GM21619 (cell line): ENCODE results near the gene NT5DC2.

Experiments
- ATAC-seq: cut with Tn5 transposase; IDR thresholded peaks from one replicate; pipeline ENCODE4 v1.9.1; 2021; ENCODE audit not compliant: unreplicated experiment

Gene NT5DC2

GRCh38 chr3:52533623-52534280, at the start of gene NT5DC2:
TSS of gene NT5DC2 (minus strand) at chr3:52533857. CDS start at chr3:52533737, 120 bp downstream.
- ATAC-seq, result peak; percentile 28

GRCh38 chr3:52574056-52574965, 40.7 kb upstream of the NT5DC2 start:
- no peak for ATAC-seq

GRCh38 chr3:52572221-52572620, 38.6 kb upstream of the NT5DC2 start:
- no peak for ATAC-seq

GRCh38 chr3:52570076-52570475, 36.4 kb upstream of the NT5DC2 start:
- ATAC-seq, result no peak

- no peak for ATAC-seq
Observed at GRCh38 chr3:52568069-52568468, 34.4 kb upstream of the NT5DC2 start.

- no peak for ATAC-seq
Observed at GRCh38 chr3:52563984-52564383, 30.3 kb upstream of the NT5DC2 start.

GRCh38 chr3:52561028-52561747, 27.5 kb upstream of the NT5DC2 start:
- ATAC-seq, result no peak

- no peak for ATAC-seq
Observed at GRCh38 chr3:52558436-52558835, 24.8 kb upstream of the NT5DC2 start.

GRCh38 chr3:52557011-52557960, 23.6 kb upstream of the NT5DC2 start:
- ATAC-seq, result no peak

- no peak for ATAC-seq
Observed at GRCh38 chr3:52555056-52555455, 21.4 kb upstream of the NT5DC2 start.

GRCh38 chr3:52554026-52554755, 20.5 kb upstream of the NT5DC2 start:
- ATAC-seq, result no peak

GRCh38 chr3:52552089-52552488, 18.4 kb upstream of the NT5DC2 start:
- no peak for ATAC-seq

GRCh38 chr3:52551118-52551517, 17.5 kb upstream of the NT5DC2 start:
- no peak for ATAC-seq

GRCh38 chr3:52547143-52547542, 13.5 kb upstream of the NT5DC2 start:
- no peak for ATAC-seq

GRCh38 chr3:52546111-52546901, 12.6 kb upstream of the NT5DC2 start:
- no peak for ATAC-seq

- ATAC-seq, result no peak
Observed at GRCh38 chr3:52544937-52545336, 11.3 kb upstream of the NT5DC2 start.

GRCh38 chr3:52541050-52541449, 7.4 kb upstream of the NT5DC2 start:
- ATAC-seq, result no peak

- no peak for ATAC-seq
Observed at GRCh38 chr3:52539010-52539653, 5.5 kb upstream of the NT5DC2 start.
